Measurements from ENCODE around the gene ARHGAP1.
"Not testable (repeated sequence)": the region's sequence is repeated elsewhere in the genome, so short reads cannot be mapped to it uniquely, and the experiment has no call there.

ARHGAP1 gene

DNA sequence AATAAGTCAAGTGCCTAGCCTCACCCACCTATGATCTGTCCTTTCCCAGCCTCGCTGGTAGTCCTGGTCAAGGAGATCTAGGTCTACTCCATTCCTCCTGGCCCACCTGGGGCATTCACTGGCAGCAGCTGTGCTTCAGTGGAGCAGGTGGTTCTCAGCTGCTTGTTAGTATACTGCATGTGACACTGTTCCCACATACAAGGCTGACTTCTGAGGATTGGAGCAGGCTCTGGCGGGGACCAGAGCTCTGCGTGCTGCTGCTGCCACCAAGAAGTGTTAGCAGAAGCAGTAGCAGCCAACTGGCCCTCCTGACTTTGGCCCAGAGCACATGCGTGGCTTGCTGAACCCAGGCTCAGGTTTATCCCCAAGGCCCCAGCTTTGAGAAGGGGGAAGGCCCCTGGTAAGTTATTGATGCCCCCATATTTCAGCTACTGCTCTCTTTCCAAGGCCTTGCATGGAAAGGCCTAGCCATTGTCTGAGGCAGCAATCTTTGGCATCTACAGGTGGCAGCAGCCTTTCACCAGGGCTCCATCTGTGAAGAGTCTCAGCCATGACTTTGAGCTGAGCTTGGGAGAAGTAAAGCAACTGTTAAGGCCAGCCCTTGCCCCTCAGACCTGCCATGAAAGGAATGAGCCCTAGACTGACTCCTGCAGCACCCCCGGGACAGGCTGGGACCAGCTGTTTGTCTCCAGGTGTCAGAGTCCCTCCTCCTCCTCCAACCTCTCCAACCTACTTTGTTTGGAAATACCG is 26.5 kb downstream of the ARHGAP1 start:
- DNase-seq (ENCODE audit: low read depth in 2 of 2): no peak

DNA sequence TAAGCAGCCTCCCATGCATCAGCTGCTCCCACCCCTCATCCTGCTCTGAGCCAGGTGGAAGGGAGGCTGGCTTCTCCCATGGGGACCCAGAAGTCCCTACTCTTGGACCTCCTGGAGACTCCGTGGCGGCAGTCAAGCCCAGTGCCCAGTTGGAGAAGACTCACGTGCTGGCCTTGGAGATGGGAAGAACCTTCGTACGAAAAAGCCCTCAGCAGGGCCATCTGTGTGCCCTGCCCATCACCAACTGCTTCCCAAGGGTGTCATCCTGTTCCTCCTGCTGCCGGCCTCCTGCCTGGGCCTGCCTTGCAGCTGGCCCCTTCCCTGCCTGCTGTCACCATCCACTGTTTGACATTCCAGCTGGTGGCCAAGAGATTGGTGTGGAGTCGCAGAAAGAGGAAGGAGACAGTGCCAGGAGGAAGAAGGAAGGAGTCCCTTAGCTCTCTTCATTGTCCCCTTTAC is 28.0 kb downstream of the ARHGAP1 start:
- DNase-seq (ENCODE audit: low read depth in 2 of 2): no peak

DNA sequence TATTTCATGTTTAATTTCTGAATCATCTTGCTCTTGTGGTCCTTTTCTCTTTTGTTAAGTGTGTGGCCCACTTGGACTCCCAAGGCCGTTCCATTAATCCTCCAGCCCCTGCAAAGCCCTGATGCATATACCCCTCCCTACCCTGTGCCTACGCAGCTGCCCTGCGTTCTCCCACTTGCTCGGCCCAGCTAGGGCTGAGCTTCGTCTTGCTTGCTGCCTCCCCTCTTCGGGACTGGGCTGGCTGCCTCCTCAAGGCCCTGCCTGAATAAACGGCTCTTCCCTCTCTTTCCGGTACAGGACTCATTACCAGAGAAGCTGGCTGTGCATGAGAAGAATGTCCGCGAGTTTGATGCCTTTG is 28.5 kb downstream of the ARHGAP1 start:
- no peak for DNase-seq (ENCODE audit: low read depth in 2 of 2)

GRCh38 chr11:46670521-46670920 is 29.9 kb downstream of the ARHGAP1 start:
- DNase-seq (ENCODE audit: low read depth in 2 of 2): not testable (repeated sequence)

DNA sequence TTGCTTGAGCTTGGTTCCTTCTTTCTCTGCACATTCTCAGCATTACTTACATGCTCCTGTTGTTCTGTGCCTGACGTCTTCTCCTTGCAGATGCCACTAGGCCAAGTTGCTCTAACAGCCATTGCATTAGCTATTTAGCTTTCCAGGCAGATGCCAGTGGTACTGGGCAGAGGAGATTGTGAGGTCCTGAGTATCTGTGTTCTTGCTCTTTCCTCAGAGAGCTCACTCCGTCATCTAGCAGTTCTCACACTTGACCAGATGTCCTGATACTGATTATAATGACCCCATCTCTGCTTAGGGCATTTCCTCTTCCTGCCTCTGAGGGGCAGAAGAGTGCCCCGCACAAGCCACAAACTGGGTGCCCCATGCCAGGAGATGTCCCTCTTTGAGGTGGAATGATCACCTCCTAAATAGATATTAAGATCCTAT is 30.7 kb downstream of the ARHGAP1 start:
- DNase-seq (ENCODE audit: low read depth in 2 of 2): no peak

DNA sequence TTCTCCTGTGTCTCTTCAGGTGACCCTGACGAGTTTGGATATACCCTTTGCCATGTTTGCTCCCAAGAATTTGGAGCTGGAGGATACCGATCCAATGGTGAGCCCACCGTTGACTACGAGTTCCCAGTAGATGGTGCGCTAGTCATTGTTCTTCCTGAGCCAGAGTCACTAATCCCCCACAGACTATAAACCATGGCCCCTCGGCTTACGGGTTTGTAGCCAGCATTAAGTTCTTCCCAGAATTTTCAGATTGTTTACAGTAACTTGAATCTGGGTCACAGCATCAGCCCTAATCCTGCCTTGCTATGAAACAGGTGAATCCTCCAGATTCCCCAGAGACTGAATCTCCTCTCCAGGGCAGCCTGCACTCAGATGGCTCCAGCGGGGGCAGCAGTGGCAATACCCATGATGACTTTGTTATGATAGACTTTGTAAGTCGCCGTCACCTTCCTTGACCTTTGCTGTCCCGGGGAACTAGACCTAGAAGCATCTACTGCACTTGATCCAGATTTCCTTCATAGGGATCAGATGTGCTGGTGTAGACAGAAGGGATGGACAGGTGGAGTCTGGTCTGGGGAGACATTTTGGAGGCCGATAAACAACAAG is 31.8 kb downstream of the ARHGAP1 start:
- no peak for DNase-seq (ENCODE audit: low read depth in 2 of 2)

DNA sequence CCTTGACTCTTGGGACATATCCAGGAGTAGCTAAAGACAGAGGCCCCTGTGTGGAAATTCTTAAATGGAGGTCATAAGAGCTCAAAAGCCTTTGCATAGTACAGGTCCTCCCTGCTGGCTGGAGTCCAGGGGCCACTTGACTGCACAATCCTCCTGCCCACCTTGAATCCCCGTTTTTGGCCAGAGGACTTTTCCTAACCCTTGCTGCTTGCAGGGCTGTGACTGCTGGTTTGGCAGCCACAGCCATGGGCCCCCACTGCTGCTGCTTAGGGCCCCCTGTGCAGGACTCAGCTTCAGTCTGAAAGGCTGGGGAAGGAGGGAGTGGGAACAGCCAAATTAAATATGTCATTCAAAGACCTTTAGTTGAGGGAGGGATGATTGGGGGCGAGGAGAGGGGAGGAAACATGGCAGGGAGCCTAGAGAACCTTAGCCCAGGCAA is 33.4 kb downstream of the ARHGAP1 start:
- DNase-seq (ENCODE audit: low read depth in 2 of 2): no peak

GRCh38 chr11:46666516-46666915 is 33.9 kb downstream of the ARHGAP1 start:
- no peak for DNase-seq (ENCODE audit: low read depth in 2 of 2)

GRCh38 chr11:46665356-46665755 is 35.1 kb downstream of the ARHGAP1 start:
- no peak for DNase-seq (ENCODE audit: low read depth in 2 of 2)

- DNase-seq (ENCODE audit: low read depth in 2 of 2): no peak
These were observed 35.8 kb downstream of the ARHGAP1 start for GRCh38 chr11:46664612-46665011.

GRCh38 chr11:46663277-46663940 is 37.0 kb downstream of the ARHGAP1 start:
- DNase-seq (ENCODE audit: low read depth in 2 of 2): no peak

DNA sequence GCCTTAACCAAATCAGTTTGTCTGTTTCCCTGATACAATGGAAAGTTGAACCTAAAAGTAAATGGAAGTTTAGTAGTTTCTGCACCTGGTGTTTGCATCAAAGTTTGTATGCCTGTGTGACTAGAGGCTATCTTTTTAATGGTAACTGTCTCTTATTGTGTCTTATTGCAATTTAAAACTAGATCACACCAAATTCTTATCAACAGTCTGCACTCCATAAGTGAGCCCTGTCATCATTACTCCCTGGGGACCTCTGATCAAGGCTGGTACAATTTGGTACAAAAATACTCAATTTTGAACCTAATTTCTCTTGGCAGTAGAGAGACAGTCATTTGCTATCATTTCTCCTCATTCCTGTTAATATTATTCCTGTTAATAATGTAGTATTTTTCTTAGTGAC is 38.1 kb downstream of the ARHGAP1 start:
- no peak for DNase-seq (ENCODE audit: low read depth in 2 of 2)

GRCh38 chr11:46661836-46662235 is 38.6 kb downstream of the ARHGAP1 start:
- DNase-seq (ENCODE audit: low read depth in 2 of 2): no peak

- no peak for DNase-seq (ENCODE audit: low read depth in 2 of 2)
These were observed 40.5 kb downstream of the ARHGAP1 start for GRCh38 chr11:46659908-46660307.

DNA sequence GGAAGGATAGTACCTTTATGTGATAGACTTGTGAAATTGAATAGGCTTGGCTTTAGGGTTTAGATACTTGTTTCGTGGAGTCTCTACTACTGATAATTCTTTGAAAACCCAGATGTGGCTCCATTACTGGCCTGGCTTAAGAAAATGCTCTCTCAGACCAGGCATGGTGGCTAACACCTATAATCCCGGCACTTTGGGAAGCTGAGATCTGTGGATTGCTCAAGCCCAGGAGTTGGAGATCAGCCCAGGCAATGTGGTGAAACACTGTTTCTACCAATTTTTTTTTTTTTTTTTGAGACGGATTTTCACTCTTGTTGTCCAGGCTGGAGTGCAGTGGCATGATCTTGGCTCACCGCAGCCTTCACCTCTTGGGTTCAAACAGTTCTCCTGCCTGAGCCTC is 42.2 kb downstream of the ARHGAP1 start:
- no peak for DNase-seq (ENCODE audit: low read depth in 2 of 2)

GRCh38 chr11:46657186-46657585 is 43.2 kb downstream of the ARHGAP1 start:
- no peak for DNase-seq (ENCODE audit: low read depth in 2 of 2)

- no peak for DNase-seq (ENCODE audit: low read depth in 2 of 2)
These were observed 44.8 kb downstream of the ARHGAP1 start for GRCh38 chr11:46655631-46656030.

DNA sequence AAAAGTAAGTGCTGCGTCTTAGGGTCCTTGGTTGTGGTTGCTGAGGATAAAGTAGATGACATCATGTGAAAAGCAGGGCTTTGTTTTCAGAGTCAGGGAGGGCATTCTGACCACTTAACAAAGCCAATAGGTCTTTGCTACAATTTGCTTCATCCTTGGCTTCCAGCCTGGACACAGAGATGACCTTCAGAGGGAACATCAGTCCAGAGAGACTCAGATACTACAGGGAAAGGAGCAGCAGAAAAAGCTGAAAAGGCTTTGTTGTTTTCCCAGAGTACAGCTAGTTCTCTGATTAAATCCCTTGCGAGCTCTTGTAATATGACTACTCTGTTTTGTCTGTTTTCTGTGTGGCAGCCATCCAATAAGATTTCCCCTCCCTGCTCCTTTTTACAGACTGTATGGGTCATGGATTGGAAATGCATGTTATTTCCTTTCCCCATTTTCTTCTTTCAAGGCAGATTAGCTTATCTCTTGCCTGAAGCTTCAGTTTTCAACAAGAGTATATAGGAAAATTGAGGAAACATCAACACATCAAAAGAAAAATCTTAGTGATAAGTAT is 51.2 kb downstream of the ARHGAP1 start:
- no peak for DNase-seq (ENCODE audit: low read depth in 2 of 2)

DNA sequence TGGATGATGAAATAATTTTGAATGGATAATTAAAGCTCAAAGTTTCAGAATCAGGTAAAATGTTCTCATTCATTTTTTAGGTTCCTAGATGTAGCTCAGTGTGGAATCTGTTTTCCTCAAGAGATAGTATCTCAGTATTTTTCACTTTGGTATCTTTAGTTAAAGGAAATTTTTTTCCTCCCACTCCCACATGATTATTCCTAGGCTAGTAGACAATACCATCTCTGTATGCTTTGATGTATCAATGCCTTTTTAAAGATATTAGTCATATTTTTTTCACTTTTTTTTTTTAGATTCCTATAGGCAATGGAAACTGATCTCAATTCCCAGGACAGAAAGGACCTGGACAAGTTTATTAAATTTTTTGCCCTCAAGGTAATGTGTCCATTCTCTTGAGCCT is 56.4 kb downstream of the ARHGAP1 start:
- DNase-seq (ENCODE audit: low read depth in 2 of 2): no peak

GRCh38 chr11:46643531-46643930 is 56.9 kb downstream of the ARHGAP1 start:
- DNase-seq (ENCODE audit: low read depth in 2 of 2): no peak

GRCh38 chr11:46642627-46643335 is 57.6 kb downstream of the ARHGAP1 start:
- DNase-seq (ENCODE audit: low read depth in 2 of 2): no peak

- no peak for DNase-seq (ENCODE audit: low read depth in 2 of 2)
These were observed 58.8 kb downstream of the ARHGAP1 start for GRCh38 chr11:46641639-46642038.
